ENCODE data around the gene MEIS3. TPM values are rescaled to one million over a fixed set of nuclear protein-coding genes. Genes with fewer than 3 reads are reported as not detected.

The MEIS3 gene
- total RNA-seq, 1 donor from 2014 or later, result 32.2 TPM

- H3K36me3 Mint-ChIP-seq, result no peaks in the 10 kb centered on the region
- Histone ChIP-seq H3K4me2 (peak overlapping the region; percentile 58), H3K9me3 (ENCODE audit: low read depth) (no peaks in the 10 kb centered on the region), H3K4me3 (peak overlapping the region; percentile 5), H3K79me2 (ENCODE audit: low read depth) (no peaks in the 10 kb centered on the region), H2AFZ (replicated peaks) (peak overlapping the region; percentile 75), H3F3A (ENCODE audit: low read depth) (peaks cover 37% of the 10 kb centered on the region), H4K20me1 (ENCODE audit: low read depth) (no peaks in the 10 kb centered on the region), H3K36me3 (no peaks in the 10 kb centered on the region), H3K9ac (no peak overlapping the region), H3K27ac (no peak overlapping the region), H3K4me1 (peaks cover 14% of the 10 kb centered on the region), H3K27me3 (peaks cover 30% of the 10 kb centered on the region)
- no peak overlapping the region for H3K27ac Mint-ChIP-seq
- peaks cover 29% of the 10 kb centered on the region for H3K27me3 Mint-ChIP-seq (ENCODE audit: insufficient read depth, low read depth)
- DNase-seq (ENCODE audit: low spot score), result peak; percentile 80
- peak; percentile 51 for TF ChIP-seq EZH2 (IDR thresholded peaks at IDR 0.05)
- peak; percentile 29 for TF ChIP-seq EZH2phosphoT487 (IDR thresholded peaks at IDR 0.05)
- TF ChIP-seq CTCF (IDR thresholded peaks at IDR 0.05), result peak; percentile 33
- peak overlapping the region; percentile 66 for H3K4me3 Mint-ChIP-seq
- peaks cover 11% of the 10 kb centered on the region for H3K4me1 Mint-ChIP-seq
- H3K9me3 Mint-ChIP-seq, result no peaks in the 10 kb centered on the region
These were observed 10.9 kb upstream of the MEIS3 start for GRCh38 chr19:47430041-47430802.

GRCh38 chr19:47429140-47429793, 9.9 kb upstream of the MEIS3 start:
- TF ChIP-seq EZH2phosphoT487 (IDR thresholded peaks at IDR 0.05) (no peak), CTCF (IDR thresholded peaks at IDR 0.05) (no peak), EZH2 (IDR thresholded peaks at IDR 0.05) (no peak)
- no peaks in the 10 kb centered on the region for H3K36me3 ChIP-seq
- no peaks in the 10 kb centered on the region for H3K36me3 Mint-ChIP-seq
- peak overlapping the region; percentile 57 for H3K4me3 Mint-ChIP-seq
- H3K79me2 ChIP-seq (ENCODE audit: low read depth), result no peaks in the 10 kb centered on the region
- no peak overlapping the region for H2AFZ ChIP-seq (replicated peaks)
- H3K4me2 ChIP-seq, result peak overlapping the region; percentile 58
- peaks cover 30% of the 10 kb centered on the region for H3K27me3 ChIP-seq
- peaks cover 33% of the 10 kb centered on the region for H3K27me3 Mint-ChIP-seq (ENCODE audit: insufficient read depth, low read depth)
- no peak overlapping the region for H3K9ac ChIP-seq
- H3K9me3 Mint-ChIP-seq, result no peaks in the 10 kb centered on the region
- no peaks in the 10 kb centered on the region for H3K9me3 ChIP-seq (ENCODE audit: low read depth)
- peak overlapping the region; percentile 5 for H3K4me3 ChIP-seq
- H3K4me1 ChIP-seq, result peaks cover 14% of the 10 kb centered on the region
- H3K27ac ChIP-seq, result no peak overlapping the region
- H4K20me1 ChIP-seq (ENCODE audit: low read depth), result no peaks in the 10 kb centered on the region
- H3F3A ChIP-seq (ENCODE audit: low read depth), result peaks cover 37% of the 10 kb centered on the region
- H3K27ac Mint-ChIP-seq, result no peak overlapping the region
- DNase-seq (ENCODE audit: low spot score), result no peak
- H3K4me1 Mint-ChIP-seq, result peaks cover 14% of the 10 kb centered on the region

- Histone ChIP-seq H3F3A (ENCODE audit: low read depth) (peaks cover 38% of the 10 kb centered on the region), H3K79me2 (ENCODE audit: low read depth) (no peaks in the 10 kb centered on the region), H2AFZ (replicated peaks) (no peak overlapping the region), H3K9ac (no peak overlapping the region), H3K4me1 (peaks cover 14% of the 10 kb centered on the region), H3K4me2 (peak overlapping the region; percentile 84), H3K9me3 (ENCODE audit: low read depth) (no peaks in the 10 kb centered on the region), H3K4me3 (peak overlapping the region; percentile 42), H3K27me3 (peaks cover 34% of the 10 kb centered on the region), H3K27ac (no peak overlapping the region), H4K20me1 (ENCODE audit: low read depth) (no peaks in the 10 kb centered on the region), H3K36me3 (no peaks in the 10 kb centered on the region)
- TF ChIP-seq EZH2 (IDR thresholded peaks at IDR 0.05), result no peak
- no peak for TF ChIP-seq EZH2phosphoT487 (IDR thresholded peaks at IDR 0.05)
- TF ChIP-seq CTCF (IDR thresholded peaks at IDR 0.05), result no peak
- Mint-ChIP-seq H3K27ac (no peak overlapping the region), H3K27me3 (ENCODE audit: insufficient read depth, low read depth) (peaks cover 28% of the 10 kb centered on the region), H3K36me3 (no peaks in the 10 kb centered on the region), H3K9me3 (no peaks in the 10 kb centered on the region), H3K4me1 (peaks cover 16% of the 10 kb centered on the region), H3K4me3 (no peak overlapping the region)
- peak; percentile 100 for DNase-seq (ENCODE audit: low spot score)
These were observed 9.0 kb upstream of the MEIS3 start for GRCh38 chr19:47428177-47428894.

All from neural progenitor cell (in vitro differentiated cells).